ENCODE measurements around the gene COL4A4. TPM values are rescaled to one million over a fixed set of nuclear protein-coding genes. Genes with fewer than 3 reads are reported as not detected.

COL4A4 gene
- total and polyA plus RNA-seq, 2 of the 13 experiments (the other 11 are each of a cell fraction or from before 2014, with no cell fraction given), result not detected

DNA sequence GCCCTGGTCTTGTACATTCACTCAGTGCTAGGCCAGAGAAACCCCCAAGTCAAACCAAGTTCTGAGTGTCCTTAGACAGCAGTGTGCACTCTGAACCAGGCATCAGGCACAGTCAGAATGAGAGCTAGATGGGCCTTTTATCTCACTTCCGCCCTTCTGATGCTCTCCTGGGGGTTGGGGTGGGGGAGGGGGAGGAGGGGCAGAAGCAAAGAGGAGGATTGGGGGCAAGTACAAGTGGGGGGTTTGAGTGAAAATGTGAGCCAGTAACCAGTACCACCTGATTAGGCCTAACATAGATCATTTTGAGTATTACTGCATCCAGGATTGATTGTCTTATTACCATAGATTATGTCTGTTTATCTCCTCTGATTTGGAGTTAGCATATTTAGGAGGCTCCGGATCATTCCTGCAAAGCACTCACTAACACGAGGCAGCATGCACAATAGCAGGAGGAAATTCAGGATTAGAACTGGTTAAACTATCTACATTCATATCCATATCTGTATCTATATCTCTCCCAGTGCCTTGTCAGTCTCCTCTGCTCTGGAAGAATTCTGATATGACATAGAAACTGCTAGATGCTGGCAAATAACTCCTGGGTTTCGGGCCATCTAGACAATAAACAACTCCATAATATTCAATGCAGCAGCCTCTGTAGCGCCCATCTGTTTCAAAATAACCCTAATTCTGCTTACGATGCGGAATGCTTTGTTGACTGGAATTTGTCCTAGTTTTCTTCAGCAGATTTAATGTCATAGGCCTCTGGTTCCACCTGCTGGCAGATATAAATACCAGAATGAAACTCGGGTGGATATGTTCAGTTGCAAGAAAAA, 179.0 kb downstream of the COL4A4 start:
- Histone ChIP-seq H4K20me1 (ENCODE audit: insufficient read depth, low read length) (no peaks in the 10 kb centered on the region), H3K27me3 (ENCODE audit: control insufficient read depth in 1 of 2, insufficient read depth in 2 of 2, low read length in 2 of 2) (no peaks in the 10 kb centered on the region), H3K9ac (ENCODE audit: insufficient read depth, low read depth, low read length) (no peak overlapping the region), H3K4me3 (replicated peaks in 1 of 3; ENCODE audit: insufficient read depth in 1 of 3, low read depth in 2 of 3, low read length in 3 of 3) (no peak overlapping the region), H3K79me2 (ENCODE audit: insufficient read depth, low read length) (no peaks in the 10 kb centered on the region), H3K9me3 (ENCODE audit: low read length) (no peaks in the 10 kb centered on the region), H3K27ac (ENCODE audit: extremely low read length, insufficient read depth, low read length) (no peak overlapping the region), H3K36me3 (replicated peaks in 1 of 2; ENCODE audit: control insufficient read depth in 1 of 2, insufficient read depth in 2 of 2, low read length in 2 of 2) (no peaks in the 10 kb centered on the region), H3K4me1 (ENCODE audit: insufficient read depth, low read length) (peaks cover 17% of the 10 kb centered on the region), H2AFZ (ENCODE audit: low read length) (no peak overlapping the region), H3K4me2 (ENCODE audit: low read depth, low read length) (peak overlapping the region; percentile 19; the same call in 1 of the 2 replicates)
- CTCF ChIA-PET (ENCODE audit: low intra/inter-chr PET ratio, low total read pairs), result interaction anchor here (1.0 to 3.6 kb wide), 6 partner anchors 172 to 1325 kb away, joined by 3 to 74 read pairs (median 8); no protein-coding TSS in a partner anchor
- in situ Hi-C loops (cut with HindIII; ENCODE audit: extremely low pct_ligation_motif_present, low pct_unique_long_range_greater_than_20kb), result loop anchor here (5.0 kb wide), 3 partner anchors 173 to 1318 kb away; no protein-coding TSS in a partner anchor
- POLR2A ChIA-PET, result interaction anchor here (0.6 to 1.4 kb wide), 4 partner anchors 149 to 1320 kb away, joined by 3 to 5 read pairs (median 4); partner anchors contain the start of gene RHBDD1
- intact Hi-C loops (cut with micrococcal nuclease; ENCODE audit: unreplicated experiment), result loop anchor here (1.0 to 10.0 kb wide), 7 partner anchors 122 to 1315 kb away; no protein-coding TSS in a partner anchor
- DNase-seq (ENCODE audit: low spot score) (peak; percentile 72), ATAC-seq (peak; percentile 87), FAIRE-seq (peak; percentile 93)
- BruUV-seq (replicated peaks), result no TSS peak
- 35% methylated on average over 8 of the region's 8 CpGs for WGBS (ENCODE audit: low lambda C conversion rate)
- TF ChIP-seq ZNF780A (CRISPR knock-in tag; IDR thresholded peaks at IDR 0.05) (no peak), ZNF704 (CRISPR knock-in tag; IDR thresholded peaks at IDR 0.05; ENCODE audit: borderline replicate concordance) (no peak), ZNF232 (CRISPR knock-in tag; IDR thresholded peaks at IDR 0.05; ENCODE audit: borderline replicate concordance) (no peak), UBTF (CRISPR knock-in tag; IDR thresholded peaks at IDR 0.05) (no peak), STAG1 (CRISPR knock-in tag; IDR thresholded peaks at IDR 0.05) (peak; percentile 98), ADNP (CRISPR knock-in tag; IDR thresholded peaks at IDR 0.05) (no peak), ZNF296 (CRISPR knock-in tag; conservative IDR thresholded peaks at IDR 0.05) (no peak), RAD51 (IDR thresholded peaks at IDR 0.05; ENCODE audit: borderline replicate concordance) (no peak), EHMT2 (IDR thresholded peaks at IDR 0.05; ENCODE audit: borderline replicate concordance, low read depth, low read length) (no peak), MAFF (IDR thresholded peaks at IDR 0.05; ENCODE audit: low read depth, low read length) (peak; percentile 97), ZNF746 (CRISPR knock-in tag; IDR thresholded peaks at IDR 0.05) (no peak), ZNF281 (CRISPR knock-in tag; IDR thresholded peaks at IDR 0.05; ENCODE audit: borderline replicate concordance) (0 out of 2 replicates have a peak, but pooled peaks have one; percentile 19), CHD2 (IDR thresholded peaks at IDR 0.05; ENCODE audit: low read depth, low read length) (no peak), ZSCAN9 (CRISPR knock-in tag; IDR thresholded peaks at IDR 0.05; ENCODE audit: borderline replicate concordance) (no peak)
- TF ChIP-seq, protein P1, sequence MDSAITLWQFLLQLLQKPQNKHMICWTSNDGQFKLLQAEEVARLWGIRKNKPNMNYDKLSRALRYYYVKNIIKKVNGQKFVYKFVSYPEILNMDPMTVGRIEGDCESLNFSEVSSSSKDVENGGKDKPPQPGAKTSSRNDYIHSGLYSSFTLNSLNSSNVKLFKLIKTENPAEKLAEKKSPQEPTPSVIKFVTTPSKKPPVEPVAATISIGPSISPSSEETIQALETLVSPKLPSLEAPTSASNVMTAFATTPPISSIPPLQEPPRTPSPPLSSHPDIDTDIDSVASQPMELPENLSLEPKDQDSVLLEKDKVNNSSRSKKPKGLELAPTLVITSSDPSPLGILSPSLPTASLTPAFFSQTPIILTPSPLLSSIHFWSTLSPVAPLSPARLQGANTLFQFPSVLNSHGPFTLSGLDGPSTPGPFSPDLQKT (CRISPR knock-in tag; IDR thresholded peaks at IDR 0.05; ENCODE audit: borderline replicate concordance), result no peak

Data from HepG2 (cell line).